Fibroblast of lung (primary cell): ENCODE data around the gene L3MBTL4. TPM values are rescaled to one million over a fixed set of nuclear protein-coding genes. Genes with fewer than 3 reads are reported as not detected.

Source experiments
- DNase-seq, 2 donors: peaks; one replicate each; pipeline versions ENCODE4 v3.0.0 to v3.0.0-alpha.2; 2010; ENCODE audit warnings: low read depth in 2 of 2
- H2AFZ ChIP-seq: 2 replicates; pipeline ENCODE4 v1.5.1; 2012; ENCODE audit warnings: low read length, control low read depth, inconsistent platforms
- H3K27ac ChIP-seq: 2 replicates; pipeline ENCODE4 v1.5.1; 2011; ENCODE audit warnings: low read length, control low read depth; ENCODE audit not compliant: insufficient read depth
- H3K27me3 ChIP-seq: 2 replicates; pipeline ENCODE4 v1.5.1; 2011; ENCODE audit warnings: mild to moderate bottlenecking, low read length; ENCODE audit not compliant: control insufficient read depth, insufficient read depth
- H3K36me3 ChIP-seq: 2 replicates; pipeline ENCODE4 v1.5.1; 2011; ENCODE audit warnings: low read length; ENCODE audit not compliant: control insufficient read depth, insufficient read depth
- H3K4me1 ChIP-seq: 2 replicates; pipeline ENCODE4 v1.5.1; 2011; ENCODE audit warnings: low read length; ENCODE audit not compliant: control insufficient read depth, insufficient read depth; ENCODE audit errors: extremely low read depth
- H3K4me2 ChIP-seq: 2 replicates; pipeline ENCODE4 v1.5.1; 2011; ENCODE audit warnings: low read length, control low read depth; ENCODE audit not compliant: insufficient read depth; ENCODE audit errors: extremely low read depth
- H3K4me3 ChIP-seq, 4 experiments: fragments of 200-600 bp in 1 of 4; sonication (generic) in 1 of 4; replicated peaks in 1 of 4; 2 replicates each; pipeline ENCODE4 v1.5.1; 2011 to 2016; ENCODE audit warnings: low read length in 4 of 4, low read depth in 3 of 4, mild to moderate bottlenecking in 3 of 4, control low read depth in 2 of 4, inconsistent platforms in 1 of 4, mixed read lengths in 1 of 4; ENCODE audit not compliant: insufficient read depth in 1 of 4; ENCODE audit errors: control extremely low read depth in 1 of 4
- H3K79me2 ChIP-seq: 2 replicates; pipeline ENCODE4 v1.5.1; 2012; ENCODE audit warnings: mild to moderate bottlenecking, low read length, inconsistent platforms; ENCODE audit not compliant: control insufficient read depth, insufficient read depth
- H3K9ac ChIP-seq: 2 replicates; pipeline ENCODE4 v1.5.1; 2011; ENCODE audit warnings: mild to moderate bottlenecking, low read length, control low read depth; ENCODE audit not compliant: insufficient read depth
- H3K9me3 ChIP-seq: 2 replicates; pipeline ENCODE4 v1.5.1; 2012; ENCODE audit warnings: low read depth, low read length; ENCODE audit not compliant: control insufficient read depth, insufficient read depth
- H4K20me1 ChIP-seq: 2 replicates; pipeline ENCODE4 v1.5.1; 2011; ENCODE audit warnings: low read length; ENCODE audit not compliant: control insufficient read depth, insufficient read depth; ENCODE audit errors: extremely low read depth
- EZH2 ChIP-seq: IDR thresholded peaks from 2 replicates; pipeline ENCODE4 v1.5.1; 2012; ENCODE audit warnings: low read length, control low read depth, mild to moderate bottlenecking; ENCODE audit errors: missing control alignments
- polyA plus RNA-seq, 2 donors: library from polyadenylated mRNA; depleted of rRNA in 1 of 2; stranded (reverse) in 1 of 2; unstranded in 1 of 2; fragments of >200 nt; gene quantifications; 2 replicates each; pipeline ENCODE4 v1.2.1, GENCODE V29; 2011 to 2012; ENCODE audit warnings: missing spikeins in 1 of 2
- total RNA-seq: library from RNA; depleted of rRNA; stranded (reverse); fragments of >200 nt; gene quantifications from 2 replicates; pipeline ENCODE4 v1.2.1, GENCODE V29; 2014
- TF ChIP-seq, protein P1 (sequence below), 2 donors: IDR thresholded peaks in 1 of 2; conservative IDR thresholded peaks in 1 of 2; 1 replicate in 1 of 2; 2 replicates in 1 of 2; pipeline ENCODE4 v1.5.1; 2011 to 2012; ENCODE audit warnings: low read length in 2 of 2, control low read depth in 1 of 2, inconsistent platforms in 1 of 2, low read depth in 1 of 2, mild to moderate bottlenecking in 1 of 2

The L3MBTL4 gene
- total and polyA plus RNA-seq, 2 donors (not counting 1 experiment from before 2014, with no cell fraction given), result 0.06 to 0.33 TPM

DNA sequence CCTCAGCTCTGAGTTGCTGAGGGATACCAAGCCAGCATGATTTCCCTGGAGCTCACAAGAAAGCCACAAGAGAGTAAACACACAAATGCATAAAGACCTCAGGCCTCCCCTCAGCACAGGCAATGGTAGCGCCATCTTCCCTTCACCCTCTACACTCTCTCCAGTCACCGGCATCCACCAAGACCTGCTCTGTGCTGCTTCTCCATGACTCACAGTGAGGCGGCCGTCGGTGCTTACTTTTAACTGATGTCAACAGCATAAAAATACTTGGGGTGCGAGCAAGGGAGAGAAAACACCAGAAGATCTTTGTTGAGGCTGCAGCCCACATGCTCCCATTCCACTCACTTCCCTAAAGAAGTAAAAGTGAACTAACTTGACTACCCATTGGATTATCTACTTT, 46.7 kb downstream of the L3MBTL4 start:
- no peak overlapping the region for H3K4me3 ChIP-seq
- DNase-seq, result no peak
- no peaks in the 10 kb centered on the region for H3K9me3 ChIP-seq
- H3K9ac ChIP-seq, result no peak overlapping the region
- H3K27ac ChIP-seq, result no peak overlapping the region
- H4K20me1 ChIP-seq, result no peaks in the 10 kb centered on the region
- no peaks in the 10 kb centered on the region for H3K36me3 ChIP-seq
- H3K4me2 ChIP-seq, result no peak overlapping the region
- no peaks in the 10 kb centered on the region for H3K27me3 ChIP-seq
- H2AFZ ChIP-seq, result no peak overlapping the region
- no peak for TF ChIP-seq EZH2
- TF ChIP-seq, protein P1, sequence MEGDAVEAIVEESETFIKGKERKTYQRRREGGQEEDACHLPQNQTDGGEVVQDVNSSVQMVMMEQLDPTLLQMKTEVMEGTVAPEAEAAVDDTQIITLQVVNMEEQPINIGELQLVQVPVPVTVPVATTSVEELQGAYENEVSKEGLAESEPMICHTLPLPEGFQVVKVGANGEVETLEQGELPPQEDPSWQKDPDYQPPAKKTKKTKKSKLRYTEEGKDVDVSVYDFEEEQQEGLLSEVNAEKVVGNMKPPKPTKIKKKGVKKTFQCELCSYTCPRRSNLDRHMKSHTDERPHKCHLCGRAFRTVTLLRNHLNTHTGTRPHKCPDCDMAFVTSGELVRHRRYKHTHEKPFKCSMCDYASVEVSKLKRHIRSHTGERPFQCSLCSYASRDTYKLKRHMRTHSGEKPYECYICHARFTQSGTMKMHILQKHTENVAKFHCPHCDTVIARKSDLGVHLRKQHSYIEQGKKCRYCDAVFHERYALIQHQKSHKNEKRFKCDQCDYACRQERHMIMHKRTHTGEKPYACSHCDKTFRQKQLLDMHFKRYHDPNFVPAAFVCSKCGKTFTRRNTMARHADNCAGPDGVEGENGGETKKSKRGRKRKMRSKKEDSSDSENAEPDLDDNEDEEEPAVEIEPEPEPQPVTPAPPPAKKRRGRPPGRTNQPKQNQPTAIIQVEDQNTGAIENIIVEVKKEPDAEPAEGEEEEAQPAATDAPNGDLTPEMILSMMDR (conservative IDR thresholded peaks at IDR 0.05 in 1 of 2, IDR thresholded peaks at IDR 0.05 in 1 of 2; ENCODE audit: low read depth in 1 of 2, low read length in 2 of 2), result no peak
- no peaks in the 10 kb centered on the region for H3K79me2 ChIP-seq
- no peaks in the 10 kb centered on the region for H3K4me1 ChIP-seq

DNA sequence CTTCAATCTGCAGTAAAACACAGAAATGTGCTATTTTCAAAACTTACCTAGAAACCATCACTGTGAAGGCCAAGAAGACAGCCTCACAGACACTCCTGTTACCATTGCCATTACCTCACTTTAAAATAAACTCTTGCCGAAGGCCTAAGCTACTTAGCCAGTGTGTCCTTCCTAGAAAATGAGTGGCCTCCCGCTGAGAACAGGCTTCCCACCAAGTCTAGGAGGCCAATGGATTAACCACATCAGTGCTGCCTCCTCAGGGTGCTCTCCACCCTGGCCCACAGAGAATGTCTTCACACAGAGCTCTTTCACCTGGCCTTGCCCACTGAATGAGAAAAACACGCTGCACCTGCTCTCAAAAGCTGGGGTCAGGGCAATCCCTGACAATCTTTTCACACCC, 47.5 kb downstream of the L3MBTL4 start:
- no peak overlapping the region for H3K27ac ChIP-seq

DNA sequence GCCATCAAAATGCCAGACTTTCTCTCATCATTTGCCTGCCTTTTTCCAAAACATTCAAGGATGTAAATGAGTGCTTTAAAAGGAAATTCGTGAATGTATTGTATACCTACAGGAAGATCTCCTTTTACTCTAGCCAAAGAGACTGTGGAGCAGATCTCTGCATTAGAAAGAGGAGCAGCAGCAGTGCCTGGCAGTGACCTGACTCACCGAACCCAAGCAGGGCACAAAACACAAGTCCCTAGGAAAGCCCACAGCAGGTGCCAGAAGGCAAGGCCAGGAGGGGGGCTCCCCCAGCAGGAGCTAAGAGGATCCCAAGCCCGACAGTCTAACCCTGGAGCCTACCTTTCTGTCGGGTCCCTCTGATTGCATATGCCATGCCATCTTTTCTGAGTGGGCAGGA, 47.9 kb downstream of the L3MBTL4 start:
- Histone ChIP-seq H3K27ac (no peak overlapping the region), H3K4me2 (no peak overlapping the region), H3K9me3 (no peaks in the 10 kb centered on the region), H3K4me1 (no peaks in the 10 kb centered on the region), H3K9ac (no peak overlapping the region), H4K20me1 (no peaks in the 10 kb centered on the region), H2AFZ (no peak overlapping the region), H3K36me3 (no peaks in the 10 kb centered on the region), H3K27me3 (no peaks in the 10 kb centered on the region), H3K79me2 (no peaks in the 10 kb centered on the region), H3K4me3 (no peak overlapping the region)
- TF ChIP-seq, protein P1 (conservative IDR thresholded peaks at IDR 0.05 in 1 of 2, IDR thresholded peaks at IDR 0.05 in 1 of 2; ENCODE audit: low read depth in 1 of 2, low read length in 2 of 2), result no peak
- no peak for TF ChIP-seq EZH2
- no peak for DNase-seq

More for the DNA sequence above, 47.5 kb downstream of the L3MBTL4 start:
- Histone ChIP-seq H3K4me1 (no peaks in the 10 kb centered on the region), H3K79me2 (no peaks in the 10 kb centered on the region), H3K4me2 (no peak overlapping the region), H3K4me3 (no peak overlapping the region), H4K20me1 (no peaks in the 10 kb centered on the region), H3K36me3 (no peaks in the 10 kb centered on the region), H2AFZ (no peak overlapping the region), H3K9ac (no peak overlapping the region), H3K9me3 (no peaks in the 10 kb centered on the region), H3K27me3 (no peaks in the 10 kb centered on the region)
- no peak for DNase-seq
- no peak for TF ChIP-seq EZH2
- TF ChIP-seq, protein P1 (conservative IDR thresholded peaks at IDR 0.05 in 1 of 2, IDR thresholded peaks at IDR 0.05 in 1 of 2; ENCODE audit: low read depth in 1 of 2, low read length in 2 of 2), result no peak
